OCI-LY1 (cell line): Measurements from ENCODE around the gene SIRT7.

Source experiments
- H2AFZ ChIP-seq: fragments of 200-600 bp; sonication (generic), shearing (Covaris generic); 2 replicates; pipeline ENCODE4 v1.6.0; 2014; ENCODE audit warnings: antibody characterized with exemption, mild to moderate bottlenecking, low read length
- H3F3A ChIP-seq: fragments of 200-600 bp; sonication (generic), shearing (Covaris generic); 2 replicates; pipeline ENCODE4 v1.6.0; 2014; ENCODE audit warnings: mild to moderate bottlenecking, antibody characterized with exemption, low read length, moderate library complexity; ENCODE audit not compliant: insufficient read depth
- H3K27ac ChIP-seq: fragments of 200-600 bp; sonication (generic); 2 replicates; pipeline ENCODE4 v1.5.1; 2014; ENCODE audit warnings: low read length, mixed run types, mild to moderate bottlenecking, low read depth; ENCODE audit not compliant: poor library complexity, severe bottlenecking
- H3K27me3 ChIP-seq: fragments of 200-600 bp; sonication (generic); 2 replicates; pipeline ENCODE4 v1.6.0; 2014; ENCODE audit warnings: antibody characterized with exemption, mild to moderate bottlenecking, low read length, moderate library complexity; ENCODE audit not compliant: insufficient read depth
- H3K36me3 ChIP-seq: fragments of 200-600 bp; sonication (generic); 2 replicates; pipeline ENCODE4 v1.6.1; 2014; ENCODE audit warnings: mild to moderate bottlenecking, antibody characterized with exemption, low read length, moderate library complexity, mixed read lengths; ENCODE audit not compliant: insufficient read depth
- H3K4me1 ChIP-seq: fragments of 200-600 bp; sonication (generic); 2 replicates; pipeline ENCODE4 v1.5.1; 2014; ENCODE audit warnings: mild to moderate bottlenecking, low read length, moderate library complexity; ENCODE audit not compliant: insufficient read depth, severe bottlenecking
- H3K4me2 ChIP-seq: fragments of 200-600 bp; sonication (generic), shearing (Covaris generic); 2 replicates; pipeline ENCODE4 v1.6.1; 2014; ENCODE audit warnings: low read length
- H3K4me3 ChIP-seq: fragments of 200-600 bp; sonication (generic); 2 replicates; pipeline ENCODE4 v1.5.1; 2014; ENCODE audit warnings: low read length, low read depth, mild to moderate bottlenecking, mixed read lengths; ENCODE audit not compliant: poor library complexity, severe bottlenecking
- H3K79me2 ChIP-seq: fragments of 200-600 bp; shearing (Covaris generic); 2 replicates; pipeline ENCODE4 v1.6.1; 2016; ENCODE audit warnings: mixed run types, low read length, mixed read lengths; ENCODE audit not compliant: insufficient read depth
- H3K9ac ChIP-seq: fragments of 200-600 bp; sonication (generic), shearing (Covaris generic); 2 replicates; pipeline ENCODE4 v1.6.1; 2014; ENCODE audit warnings: mild to moderate bottlenecking, low read length, mixed read lengths
- H3K9me2 ChIP-seq: fragments of 200-600 bp; sonication (generic), shearing (Covaris generic); 2 replicates; pipeline ENCODE4 v1.6.1; 2014; ENCODE audit warnings: low read depth, mild to moderate bottlenecking, low read length, mixed read lengths
- H3K9me3 ChIP-seq: fragments of 200-600 bp; shearing (Covaris generic); 2 replicates; pipeline ENCODE4 v1.6.1; 2014; ENCODE audit warnings: low read length, mixed read lengths
- H4K20me1 ChIP-seq: fragments of 200-600 bp; sonication (generic), shearing (Covaris generic); 2 replicates; pipeline ENCODE4 v1.6.0; 2016; ENCODE audit warnings: mild to moderate bottlenecking, low read length; ENCODE audit not compliant: insufficient read depth
- EZH2 ChIP-seq: fragments of 200-600 bp; sonication (generic), shearing (Covaris generic); IDR thresholded peaks from 2 replicates; pipeline ENCODE4 v1.8.0; 2017; ENCODE audit warnings: borderline replicate concordance, mixed run types, mild to moderate bottlenecking, antibody characterized with exemption, low read length, moderate library complexity, mixed read lengths
- TF ChIP-seq, protein P1 (sequence below): fragments of 200-600 bp; sonication (generic), shearing (Covaris generic); IDR thresholded peaks from 2 replicates; pipeline ENCODE4 v1.5.1; 2017; ENCODE audit warnings: mild to moderate bottlenecking, antibody characterized with exemption, low read length, moderate library complexity, mixed read lengths

SIRT7 gene

DNA sequence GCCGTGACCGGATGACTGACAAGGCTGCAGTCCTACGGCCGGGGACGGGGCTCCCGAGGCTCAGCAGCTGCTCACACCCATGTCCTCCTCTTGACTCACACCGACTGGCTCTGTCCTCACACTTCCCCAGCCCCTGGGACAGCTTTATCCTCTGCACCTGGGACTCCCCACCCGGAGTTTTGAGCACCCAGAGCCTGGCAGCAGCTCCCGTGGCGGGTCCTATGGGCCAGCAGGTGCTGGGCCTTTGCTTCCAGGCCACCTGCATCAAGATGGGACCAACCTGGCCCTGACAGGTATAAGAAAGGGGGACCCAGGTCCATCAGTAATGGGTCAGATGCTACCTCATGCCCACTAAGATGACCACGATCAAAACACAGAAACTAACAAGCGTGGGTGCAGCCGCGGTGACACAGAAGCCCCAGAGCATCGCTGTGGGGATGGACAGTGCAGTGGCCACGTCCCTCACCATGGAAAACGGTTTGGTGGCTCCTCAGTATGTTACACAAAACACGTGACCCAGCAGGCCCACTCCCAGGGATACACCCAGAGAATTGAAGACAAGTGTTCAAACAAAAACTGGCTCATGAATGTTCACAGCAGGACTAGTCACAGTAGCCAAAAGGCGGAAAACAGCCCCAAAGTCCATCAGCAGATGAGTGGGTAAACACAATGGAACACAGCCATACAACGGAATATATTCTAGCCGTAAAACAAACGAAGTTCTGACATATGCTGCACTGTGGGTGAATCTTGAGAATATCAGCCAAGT, 46.3 kb upstream of the SIRT7 start:
- H3K9ac ChIP-seq = no peak overlapping the region
- H3K4me2 ChIP-seq = no peak overlapping the region
- H3K4me1 ChIP-seq = peaks cover 27% of the 10 kb centered on the region
- no peaks in the 10 kb centered on the region for H3K9me2 ChIP-seq
- TF ChIP-seq, protein P1, sequence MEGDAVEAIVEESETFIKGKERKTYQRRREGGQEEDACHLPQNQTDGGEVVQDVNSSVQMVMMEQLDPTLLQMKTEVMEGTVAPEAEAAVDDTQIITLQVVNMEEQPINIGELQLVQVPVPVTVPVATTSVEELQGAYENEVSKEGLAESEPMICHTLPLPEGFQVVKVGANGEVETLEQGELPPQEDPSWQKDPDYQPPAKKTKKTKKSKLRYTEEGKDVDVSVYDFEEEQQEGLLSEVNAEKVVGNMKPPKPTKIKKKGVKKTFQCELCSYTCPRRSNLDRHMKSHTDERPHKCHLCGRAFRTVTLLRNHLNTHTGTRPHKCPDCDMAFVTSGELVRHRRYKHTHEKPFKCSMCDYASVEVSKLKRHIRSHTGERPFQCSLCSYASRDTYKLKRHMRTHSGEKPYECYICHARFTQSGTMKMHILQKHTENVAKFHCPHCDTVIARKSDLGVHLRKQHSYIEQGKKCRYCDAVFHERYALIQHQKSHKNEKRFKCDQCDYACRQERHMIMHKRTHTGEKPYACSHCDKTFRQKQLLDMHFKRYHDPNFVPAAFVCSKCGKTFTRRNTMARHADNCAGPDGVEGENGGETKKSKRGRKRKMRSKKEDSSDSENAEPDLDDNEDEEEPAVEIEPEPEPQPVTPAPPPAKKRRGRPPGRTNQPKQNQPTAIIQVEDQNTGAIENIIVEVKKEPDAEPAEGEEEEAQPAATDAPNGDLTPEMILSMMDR = no peak
- TF ChIP-seq EZH2 = no peak
- no peak overlapping the region for H3K4me3 ChIP-seq
- no peaks in the 10 kb centered on the region for H4K20me1 ChIP-seq
- H3F3A ChIP-seq = no peaks in the 10 kb centered on the region
- no peak overlapping the region for H2AFZ ChIP-seq
- H3K27me3 ChIP-seq = peaks cover 16% of the 10 kb centered on the region; the same call in 1 of the 2 replicates
- H3K36me3 ChIP-seq = no peaks in the 10 kb centered on the region
- H3K27ac ChIP-seq = no peak overlapping the region
- H3K79me2 ChIP-seq = no peaks in the 10 kb centered on the region
- no peaks in the 10 kb centered on the region for H3K9me3 ChIP-seq

DNA sequence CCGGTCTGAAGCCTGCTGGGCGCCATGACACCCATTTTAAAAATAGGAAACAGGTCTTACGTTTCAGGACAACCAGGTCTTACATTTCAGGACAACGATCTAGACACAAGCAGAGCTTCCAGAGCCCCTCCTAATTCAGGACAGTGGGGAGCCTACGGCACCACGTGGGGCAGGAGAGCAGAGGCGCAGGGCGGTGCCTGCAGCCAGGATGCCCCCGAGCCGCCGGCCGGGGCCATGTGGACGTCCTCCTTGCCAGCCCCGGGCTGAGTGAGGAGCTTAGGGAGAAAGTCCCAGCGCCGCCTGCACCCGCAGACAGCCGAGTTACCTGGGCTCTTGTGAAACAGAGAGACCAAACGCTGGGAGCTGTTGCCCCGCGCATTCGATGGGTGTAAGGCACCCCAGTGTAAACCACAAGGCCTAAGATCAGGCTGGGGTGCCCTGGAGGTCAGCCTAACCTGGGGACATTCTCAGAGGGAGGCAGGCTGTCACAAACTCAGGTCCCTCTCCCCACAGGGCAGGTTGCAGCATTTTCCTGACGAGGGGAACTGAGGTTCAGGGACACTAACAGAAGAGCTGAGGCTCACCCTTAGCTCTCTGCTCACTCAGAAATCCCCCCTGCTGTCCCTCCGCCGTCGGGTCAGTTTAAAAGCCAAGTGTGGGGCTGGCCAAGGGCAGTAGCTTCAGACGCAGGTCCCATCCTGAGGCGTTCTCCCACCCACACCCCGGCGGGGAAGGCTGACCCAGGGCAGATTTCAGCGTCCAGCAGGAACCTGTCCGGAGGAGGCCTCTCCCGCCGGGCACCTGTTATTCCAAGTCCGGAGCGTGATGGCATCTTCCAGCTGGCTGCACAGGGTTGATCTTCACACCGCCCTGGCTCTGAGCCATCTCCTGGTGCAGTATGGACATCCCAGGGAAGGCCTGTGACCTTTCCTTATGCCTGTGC, 44.8 kb upstream of the SIRT7 start:
- Histone ChIP-seq H3K9me3 (no peaks in the 10 kb centered on the region), H3K4me1 (peaks cover 20% of the 10 kb centered on the region), H3K4me3 (no peak overlapping the region), H3K27ac (no peak overlapping the region), H3F3A (no peaks in the 10 kb centered on the region), H3K9me2 (no peaks in the 10 kb centered on the region), H3K9ac (no peak overlapping the region), H2AFZ (no peak overlapping the region), H3K27me3 (peaks cover 23% of the 10 kb centered on the region; the same call in 1 of the 2 replicates), H3K4me2 (no peak overlapping the region), H3K79me2 (no peaks in the 10 kb centered on the region), H4K20me1 (no peaks in the 10 kb centered on the region), H3K36me3 (no peaks in the 10 kb centered on the region)
- no peak for TF ChIP-seq EZH2
- TF ChIP-seq, protein P1 = no peak

DNA sequence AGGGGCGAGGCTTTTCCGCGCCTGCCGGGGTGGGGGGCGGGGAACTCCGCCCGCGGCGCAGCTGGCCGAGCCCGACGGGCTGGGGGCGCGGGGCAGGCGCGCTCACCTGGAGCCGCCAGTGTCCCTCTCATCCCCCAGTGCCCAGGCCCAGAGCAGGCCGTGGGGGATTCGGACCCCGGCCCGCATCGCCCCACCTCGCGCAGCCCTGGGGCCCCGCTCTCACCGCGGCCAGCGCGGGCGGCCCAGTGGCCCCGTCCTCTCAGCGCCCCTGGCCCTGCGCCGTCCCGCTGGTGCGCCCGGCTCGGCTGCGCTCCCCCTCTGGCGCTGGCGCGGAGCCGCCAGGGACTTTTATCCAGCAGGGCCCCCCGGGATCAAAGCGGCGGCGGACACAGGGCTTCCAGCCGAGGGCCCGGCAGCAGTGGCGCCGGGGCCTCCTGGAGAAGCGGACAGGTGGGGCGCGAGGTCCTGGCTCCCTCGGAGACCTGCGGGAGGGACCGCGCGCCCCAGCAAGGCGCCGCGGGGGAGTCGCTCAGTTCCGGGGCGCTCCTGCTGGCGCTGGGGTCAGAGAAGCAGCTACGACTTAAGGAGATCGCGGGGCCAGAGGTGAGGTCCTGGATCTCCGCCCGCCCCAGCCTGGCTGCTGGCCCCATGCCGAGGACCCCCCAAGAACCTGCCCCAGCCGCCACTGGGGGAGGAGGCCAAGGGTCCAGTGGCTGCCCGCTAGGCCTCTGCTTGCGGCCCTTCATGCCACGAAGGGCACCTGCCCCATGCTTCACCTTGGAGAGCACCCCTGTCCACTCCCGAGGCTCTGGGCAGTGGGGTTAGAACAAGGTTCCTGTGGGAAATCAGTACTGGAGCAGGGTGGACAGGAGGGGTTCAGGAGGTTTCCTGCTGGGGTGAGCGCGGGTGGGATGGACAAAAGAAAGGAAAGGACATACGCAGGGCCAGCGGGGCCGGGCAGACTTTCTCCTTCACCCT, 43.8 kb upstream of the SIRT7 start:
- Histone ChIP-seq H3K79me2 (no peaks in the 10 kb centered on the region), H3F3A (no peaks in the 10 kb centered on the region), H3K36me3 (no peaks in the 10 kb centered on the region), H3K9me2 (no peaks in the 10 kb centered on the region), H3K9ac (no peak overlapping the region), H3K27ac (no peak overlapping the region), H3K4me2 (no peak overlapping the region), H3K4me1 (peaks cover 10% of the 10 kb centered on the region), H2AFZ (no peak overlapping the region), H3K27me3 (peaks cover 25% of the 10 kb centered on the region; the same call in 1 of the 2 replicates), H3K4me3 (no peak overlapping the region), H3K9me3 (no peaks in the 10 kb centered on the region), H4K20me1 (no peaks in the 10 kb centered on the region)
- TF ChIP-seq EZH2 = no peak
